GM18868 (cell line): Measurements from ENCODE around the gene CACFD1.

Source experiments
- ATAC-seq: cut with Tn5 transposase; IDR thresholded peaks from one replicate; pipeline ENCODE4 v1.9.1; 2021; ENCODE audit warnings: mild to moderate bottlenecking, moderate library complexity; ENCODE audit not compliant: unreplicated experiment

CACFD1 gene

GRCh38 chr9:133515615-133516255 lies 56.0 kb downstream of the CACFD1 start:
- ATAC-seq, result no peak

- ATAC-seq, result no peak
These were observed 56.6 kb downstream of the CACFD1 start for GRCh38 chr9:133516256-133516960.

GRCh38 chr9:133516961-133517350 lies 57.2 kb downstream of the CACFD1 start:
- no peak for ATAC-seq

- ATAC-seq, result no peak
These were observed 57.9 kb downstream of the CACFD1 start for GRCh38 chr9:133517711-133518110.

- no peak for ATAC-seq
These were observed 58.4 kb downstream of the CACFD1 start for GRCh38 chr9:133518200-133518599.

- ATAC-seq, result no peak
These were observed 59.1 kb downstream of the CACFD1 start for GRCh38 chr9:133518706-133519449.

- ATAC-seq, result no peak
These were observed 59.9 kb downstream of the CACFD1 start for GRCh38 chr9:133519693-133520092.

- no peak for ATAC-seq
These were observed 60.5 kb downstream of the CACFD1 start for GRCh38 chr9:133520121-133520835.
